Psoas muscle (tissue), 8 donors: ENCODE measurements around the gene HOXB9. TPM values are rescaled to one million over a fixed set of nuclear protein-coding genes. Genes with fewer than 3 reads are reported as not detected.

Experiments used
- ATAC-seq, 4 donors: fragments of 200-7000 bp; cut with Tn5 transposase; one replicate each; pipeline ENCODE4 v1.9.1; 2020; ENCODE audit warnings: moderate library complexity in 3 of 4, mild to moderate bottlenecking in 2 of 4
- DNase-seq, 2 donors: peaks; one replicate each; pipeline ENCODE4 v3.0.0-alpha.2; 2020
- H3K27ac ChIP-seq: fragments of 200-600 bp; one replicate; pipeline ENCODE4 v1.8.0; 2022
- H3K27me3 ChIP-seq, 3 donors: fragments of 200-600 bp in 1 of 3; one replicate each; pipeline versions ENCODE4 v1.6.1 to v1.8.0; 2013 to 2022; ENCODE audit warnings: low read length in 2 of 3, mild to moderate bottlenecking in 2 of 3, moderate library complexity in 1 of 3; ENCODE audit not compliant: insufficient read depth in 3 of 3
- H3K36me3 ChIP-seq, 2 donors: fragments of 200-600 bp in 1 of 2; one replicate each; pipeline versions ENCODE4 v1.6.1 to v1.8.0; 2013 to 2022; ENCODE audit warnings: low read depth in 1 of 2, mild to moderate bottlenecking in 1 of 2, moderate library complexity in 1 of 2; ENCODE audit not compliant: insufficient read depth in 1 of 2
- H3K4me1 ChIP-seq: fragments of 200-600 bp; one replicate; pipeline ENCODE4 v1.8.0; 2022
- H3K4me3 ChIP-seq: fragments of 200-600 bp; one replicate; pipeline ENCODE4 v1.8.0; 2022; ENCODE audit warnings: mild to moderate bottlenecking
- H3K9me3 ChIP-seq: fragments of 200-600 bp; one replicate; pipeline ENCODE4 v1.8.0; 2022
- WGBS, 3 donors: extraction: QIAGEN DNeasy Blood & Tissue Kit; methylation state at CpG; one replicate each; pipeline versions ENCODE4 v1.1.6 to v1.1.7; 2013; 5-methylcytosine and 5-hydroxymethylcytosine counted together
- intact Hi-C, 2 donors: fragments of 100-400 bp; cut with DNase I; formaldehyde crosslinking; loops; one replicate each; pipeline versions ENCODE4 v1.11.0 to v1.14.2; 2022
- polyA plus RNA-seq, 3 donors: library from polyadenylated mRNA; stranded (reverse); fragments of 200-250 nt; gene quantifications; one replicate each; pipeline ENCODE4 v1.2.3, GENCODE V29; 2013
- total RNA-seq, 4 donors: library from RNA; stranded (reverse); fragmentation: NEBNext Ultra II Directional in 2 of 4; extraction: Animal tissue kit (Norgen Biotek cat#: 25700) in 2 of 4; gene quantifications; one replicate each; pipeline versions ENCODE4 v1.2.1 to v1.2.4, GENCODE V29; 2021 to 2023
- TF ChIP-seq, protein P1 (sequence below): fragments of 200-600 bp; IDR thresholded peaks from one replicate; pipeline ENCODE4 v1.8.0; 2022; ENCODE audit warnings: antibody characterized with exemption
- donor health status: healthy with polysubstance abuse.
- donor health status: DM: no; HTN: no; CAD: no; lungs with moderate emphysema.
- donor health status: Bipolar disorder and iron deficiency.
- donor health status: healthy.
- donor health status: DM: yes; HTN: yes; CAD: no.
- donor health status: DM: no; HTN: no; CAD: no.
- donor health status: DM: no; HTN: no; CAD: no.
- donor health status: DM: yes; HTN: yes; CAD: no.

The HOXB9 gene
- total and polyA plus RNA-seq, 7 donors, result 0.01 to 0.10 (median 0.03) TPM; not detected in 4

DNA sequence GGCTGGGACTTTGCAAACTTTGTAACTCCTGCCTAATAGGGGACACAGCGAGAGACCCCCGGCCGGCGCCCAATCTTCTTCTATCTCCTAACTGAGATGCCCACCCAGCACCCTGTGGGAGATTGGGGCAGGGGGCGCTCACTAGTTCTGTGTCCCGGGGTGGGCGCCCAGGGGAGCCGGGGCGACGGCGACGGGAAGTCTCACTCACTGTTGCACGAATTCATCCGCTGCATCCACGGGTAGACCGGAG is 28.7 kb downstream of the HOXB9 start:
- no peaks in the 10 kb centered on the region for H3K9me3 ChIP-seq
- H3K27ac ChIP-seq, result peak overlapping the region; percentile 68
- TF ChIP-seq, protein P1, sequence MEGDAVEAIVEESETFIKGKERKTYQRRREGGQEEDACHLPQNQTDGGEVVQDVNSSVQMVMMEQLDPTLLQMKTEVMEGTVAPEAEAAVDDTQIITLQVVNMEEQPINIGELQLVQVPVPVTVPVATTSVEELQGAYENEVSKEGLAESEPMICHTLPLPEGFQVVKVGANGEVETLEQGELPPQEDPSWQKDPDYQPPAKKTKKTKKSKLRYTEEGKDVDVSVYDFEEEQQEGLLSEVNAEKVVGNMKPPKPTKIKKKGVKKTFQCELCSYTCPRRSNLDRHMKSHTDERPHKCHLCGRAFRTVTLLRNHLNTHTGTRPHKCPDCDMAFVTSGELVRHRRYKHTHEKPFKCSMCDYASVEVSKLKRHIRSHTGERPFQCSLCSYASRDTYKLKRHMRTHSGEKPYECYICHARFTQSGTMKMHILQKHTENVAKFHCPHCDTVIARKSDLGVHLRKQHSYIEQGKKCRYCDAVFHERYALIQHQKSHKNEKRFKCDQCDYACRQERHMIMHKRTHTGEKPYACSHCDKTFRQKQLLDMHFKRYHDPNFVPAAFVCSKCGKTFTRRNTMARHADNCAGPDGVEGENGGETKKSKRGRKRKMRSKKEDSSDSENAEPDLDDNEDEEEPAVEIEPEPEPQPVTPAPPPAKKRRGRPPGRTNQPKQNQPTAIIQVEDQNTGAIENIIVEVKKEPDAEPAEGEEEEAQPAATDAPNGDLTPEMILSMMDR, result no peak
- intact Hi-C loops, result loop anchor here in 1 of 2 donors (10.0 kb wide), 1 partner anchor 573 kb away; no protein-coding TSS in a partner anchor
- ATAC-seq (no peak), DNase-seq (no peak)
- H3K4me1 ChIP-seq, result peaks cover 10% of the 10 kb centered on the region
- peak overlapping the region; percentile 73 for H3K4me3 ChIP-seq
- H3K36me3 ChIP-seq, result no peaks in the 10 kb centered on the region
- 3 to 4% (median 4%) methylated on average over 10 to 16 of the region's 16 CpGs for WGBS, 3 donors
- H3K27me3 ChIP-seq, result peaks cover 0 to 90% (median 47%) of the 10 kb centered on the region in 3 donors

- intact Hi-C loops, result loop anchor here in 1 of 2 donors (10.0 kb wide), 1 partner anchor 572 kb away; no protein-coding TSS in a partner anchor
- 20 to 34% (median 22%) methylated on average over 24 to 26 of the region's 26 CpGs for WGBS, 3 donors
- H3K4me1 ChIP-seq, result peaks cover 10% of the 10 kb centered on the region
- H3K4me3 ChIP-seq, result peak overlapping the region; percentile 73
- H3K27me3 ChIP-seq, result peaks cover 0 to 90% (median 46%) of the 10 kb centered on the region in 3 donors
- H3K9me3 ChIP-seq, result no peaks in the 10 kb centered on the region
- ATAC-seq (no peak), DNase-seq (no peak)
- TF ChIP-seq, protein P1, result no peak
- peak overlapping the region; percentile 68 for H3K27ac ChIP-seq
- no peaks in the 10 kb centered on the region for H3K36me3 ChIP-seq
Measured at GRCh38 chr17:48596735-48597527, 29.2 kb downstream of the HOXB9 start.

GRCh38 chr17:48596000-48596734 is 30.0 kb downstream of the HOXB9 start:
- no peak for DNase-seq
- Histone ChIP-seq H3K9me3 (no peaks in the 10 kb centered on the region), H3K27ac (no peak overlapping the region), H3K4me1 (peaks cover 10% of the 10 kb centered on the region), H3K36me3 (no peaks in the 10 kb centered on the region), H3K4me3 (peak overlapping the region; percentile 73), H3K27me3 (peaks cover 0 to 90% (median 41%) of the 10 kb centered on the region in 3 donors)
- WGBS, 3 donors, result 25 to 36% (median 31%) methylated on average over 51 to 54 of the region's 54 CpGs
- no peak for ATAC-seq
- intact Hi-C loops, result loop anchor here in 1 of 2 donors (10.0 kb wide), 1 partner anchor 571 kb away; no protein-coding TSS in a partner anchor
- TF ChIP-seq, protein P1, result no peak

- WGBS, 3 donors, result 71 to 79% (median 75%) methylated on average over 25 of the region's 25 CpGs
- ATAC-seq (no peak), DNase-seq (no peak)
- H3K9me3 ChIP-seq, result no peaks in the 10 kb centered on the region
- H3K4me1 ChIP-seq, result peaks cover 10% of the 10 kb centered on the region
- intact Hi-C loops, result loop anchor here in 1 of 2 donors (10.0 kb wide), 1 partner anchor 571 kb away; no protein-coding TSS in a partner anchor
- no peak overlapping the region for H3K27ac ChIP-seq
- no peak overlapping the region for H3K4me3 ChIP-seq
- TF ChIP-seq, protein P1, result no peak
- H3K36me3 ChIP-seq, result no peaks in the 10 kb centered on the region
- peaks cover 0 to 93% (median 36%) of the 10 kb centered on the region in 3 donors for H3K27me3 ChIP-seq
Measured at GRCh38 chr17:48595278-48595999, 30.7 kb downstream of the HOXB9 start.
